Effector memory CD4-positive, alpha-beta T cell (primary cell): ENCODE measurements around the gene MBD1.

Experiments used
- DNase-seq, 3 donors: peaks; one replicate each; pipeline ENCODE4 v3.0.0-alpha.2; 2020
- H3K27ac ChIP-seq: 2 replicates; pipeline ENCODE4 v1.7.0; 2013; ENCODE audit warnings: mild to moderate bottlenecking, low read length, moderate library complexity; ENCODE audit not compliant: insufficient read depth, poor library complexity, severe bottlenecking
- H3K27me3 ChIP-seq: replicated peaks from 2 replicates; pipeline ENCODE4 v1.7.0; 2013; ENCODE audit warnings: mild to moderate bottlenecking, low read length; ENCODE audit not compliant: insufficient read depth, control insufficient read depth, poor library complexity, severe bottlenecking
- H3K36me3 ChIP-seq: 2 replicates; pipeline ENCODE4 v1.7.0; 2013; ENCODE audit warnings: mild to moderate bottlenecking, low read length, moderate library complexity; ENCODE audit not compliant: control insufficient read depth, insufficient read depth
- H3K4me1 ChIP-seq: 2 replicates; pipeline ENCODE4 v1.7.0; 2013; ENCODE audit warnings: low read length, mild to moderate bottlenecking; ENCODE audit not compliant: control insufficient read depth, insufficient read depth, poor library complexity, severe bottlenecking
- H3K4me3 ChIP-seq: 2 replicates; pipeline ENCODE4 v1.7.0; 2013; ENCODE audit warnings: low read length, low read depth, mild to moderate bottlenecking; ENCODE audit not compliant: insufficient read depth, poor library complexity, severe bottlenecking
- H3K9me3 ChIP-seq: 2 replicates; pipeline ENCODE4 v1.7.0; 2013; ENCODE audit warnings: mild to moderate bottlenecking, low read length, moderate library complexity; ENCODE audit not compliant: control insufficient read depth
- total RNA-seq, 3 donors: gene quantifications; one replicate each; lab custom pipeline; 2026; lab: John Stamatoyannopoulos, UW

MBD1 gene, protein sequence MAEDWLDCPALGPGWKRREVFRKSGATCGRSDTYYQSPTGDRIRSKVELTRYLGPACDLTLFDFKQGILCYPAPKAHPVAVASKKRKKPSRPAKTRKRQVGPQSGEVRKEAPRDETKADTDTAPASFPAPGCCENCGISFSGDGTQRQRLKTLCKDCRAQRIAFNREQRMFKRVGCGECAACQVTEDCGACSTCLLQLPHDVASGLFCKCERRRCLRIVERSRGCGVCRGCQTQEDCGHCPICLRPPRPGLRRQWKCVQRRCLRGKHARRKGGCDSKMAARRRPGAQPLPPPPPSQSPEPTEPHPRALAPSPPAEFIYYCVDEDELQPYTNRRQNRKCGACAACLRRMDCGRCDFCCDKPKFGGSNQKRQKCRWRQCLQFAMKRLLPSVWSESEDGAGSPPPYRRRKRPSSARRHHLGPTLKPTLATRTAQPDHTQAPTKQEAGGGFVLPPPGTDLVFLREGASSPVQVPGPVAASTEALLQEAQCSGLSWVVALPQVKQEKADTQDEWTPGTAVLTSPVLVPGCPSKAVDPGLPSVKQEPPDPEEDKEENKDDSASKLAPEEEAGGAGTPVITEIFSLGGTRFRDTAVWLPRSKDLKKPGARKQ
- total RNA-seq, result 87.9 to 112 (median 89.2) reads per million in 3 donors

DNA sequence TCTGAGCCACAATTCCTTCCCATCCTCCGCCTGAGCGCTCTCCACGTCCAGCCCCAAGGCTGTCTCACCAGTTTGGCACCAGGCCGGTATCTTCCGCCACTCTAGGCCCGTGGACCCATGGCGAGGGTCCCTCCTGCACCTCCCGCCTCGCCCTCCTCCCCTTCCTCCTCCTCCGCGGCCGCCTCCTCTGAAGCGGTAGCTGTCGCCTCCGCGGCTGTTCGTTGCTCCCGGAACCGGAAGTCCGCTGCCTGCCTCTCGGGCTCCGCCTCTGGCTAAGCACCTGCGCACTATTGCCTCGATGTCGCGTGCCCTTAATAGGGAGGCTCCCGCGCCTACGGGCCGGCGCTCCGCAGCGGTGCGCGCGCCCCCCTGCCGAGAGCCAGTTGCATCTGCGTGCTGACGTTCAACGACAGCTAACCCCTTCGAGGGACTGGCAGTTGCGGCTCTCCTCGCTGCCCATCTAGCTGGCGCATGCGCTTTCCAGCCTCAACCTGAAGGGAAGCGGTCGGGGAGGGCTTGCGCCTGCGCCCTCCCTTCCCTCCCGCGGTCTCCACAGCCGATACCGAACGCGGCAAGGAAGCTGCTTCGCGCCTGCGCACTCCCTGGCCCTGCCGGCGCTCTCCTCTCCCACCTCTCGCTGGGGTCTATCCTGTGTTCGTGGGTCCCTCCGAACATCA lies at the start of gene MBD1:
Gene MBD1 (minus strand): TSS at position 229 of the 677 bp plus-strand sequence. CDS start 1,531 bp downstream, outside the sequence.
- DNase-seq, result peak; percentile 96

DNA sequence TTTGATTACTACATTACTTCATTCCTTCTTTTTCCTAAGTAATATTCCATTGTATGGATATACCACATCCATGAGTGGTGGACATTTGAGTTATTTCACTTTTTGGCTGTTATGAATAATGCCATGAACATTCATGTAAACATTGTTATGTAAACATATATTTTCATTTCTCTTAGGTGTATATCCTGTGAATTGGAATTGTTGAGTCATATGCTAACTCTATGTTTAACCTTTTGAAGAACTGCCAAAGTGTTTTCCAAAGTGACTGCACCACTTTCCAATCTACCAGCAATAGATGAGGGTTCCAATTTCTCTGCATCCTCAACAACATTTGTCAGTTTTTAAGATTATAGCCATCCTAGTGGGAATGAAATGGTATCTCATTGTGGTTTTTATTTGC lies 48.9 kb upstream of the MBD1 start:
- Histone ChIP-seq H3K27ac (no peak overlapping the region), H3K36me3 (no peaks in the 10 kb centered on the region), H3K9me3 (no peaks in the 10 kb centered on the region), H3K27me3 (no peaks in the 10 kb centered on the region), H3K4me1 (no peaks in the 10 kb centered on the region), H3K4me3 (no peak overlapping the region)
- no peak for DNase-seq

More for the DNA sequence above, at the start of gene MBD1:
- Histone ChIP-seq H3K36me3 (peaks cover 33% of the 10 kb centered on the region), H3K9me3 (no peaks in the 10 kb centered on the region), H3K27ac (peak within 1 kb of the TSS; percentile 86), H3K4me3 (peak within 1 kb of the TSS; percentile 72), H3K27me3 (no peaks in the 10 kb centered on the region), H3K4me1 (peaks cover 24% of the 10 kb centered on the region)

DNA sequence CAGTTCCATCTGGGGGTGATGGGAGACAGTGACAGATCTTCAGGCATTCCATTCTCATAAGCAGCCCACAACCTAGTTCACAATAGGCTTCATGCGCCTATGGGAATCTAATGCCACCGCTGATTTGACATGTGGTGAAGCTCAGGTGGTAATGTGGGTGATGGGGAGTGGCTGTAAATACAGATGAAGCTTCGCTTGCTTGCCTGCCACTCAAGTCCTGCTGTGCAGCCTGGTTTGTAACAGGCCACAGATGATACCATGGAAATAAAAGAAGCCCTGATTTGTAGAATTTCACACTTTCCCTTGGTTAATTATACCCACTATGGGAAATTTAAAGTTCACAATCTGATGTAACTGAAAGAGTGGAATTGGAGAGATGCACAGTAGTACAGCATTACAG lies 46.7 kb upstream of the MBD1 start:
- no peaks in the 10 kb centered on the region for H3K4me1 ChIP-seq
- H3K9me3 ChIP-seq, result no peaks in the 10 kb centered on the region
- no peaks in the 10 kb centered on the region for H3K36me3 ChIP-seq
- H3K27ac ChIP-seq, result no peak overlapping the region
- no peaks in the 10 kb centered on the region for H3K27me3 ChIP-seq
- no peak overlapping the region for H3K4me3 ChIP-seq
- DNase-seq, result no peak

DNA sequence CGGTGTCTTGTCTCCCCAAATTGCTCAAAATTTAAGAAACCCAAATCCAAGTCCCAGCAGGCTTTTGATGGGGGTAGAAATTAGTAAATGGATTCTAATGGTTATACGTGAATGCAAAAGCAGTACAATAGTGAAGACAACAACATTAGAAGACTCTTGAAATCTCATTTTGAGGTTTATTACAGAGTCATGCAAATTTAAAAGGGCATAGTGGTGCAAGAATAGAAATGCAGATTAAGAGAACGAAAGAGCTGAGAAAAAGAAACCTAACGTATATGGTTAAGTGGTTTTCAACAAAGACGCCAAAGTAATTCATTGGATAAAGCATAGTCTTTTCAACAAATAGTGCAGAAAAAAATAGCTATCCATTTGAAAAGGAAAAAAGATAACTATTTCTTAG lies 39.4 kb upstream of the MBD1 start:
- no peaks in the 10 kb centered on the region for H3K9me3 ChIP-seq
- no peaks in the 10 kb centered on the region for H3K27me3 ChIP-seq
- no peaks in the 10 kb centered on the region for H3K4me1 ChIP-seq
- DNase-seq, result no peak
- H3K36me3 ChIP-seq, result no peaks in the 10 kb centered on the region
- no peak overlapping the region for H3K27ac ChIP-seq
- H3K4me3 ChIP-seq, result no peak overlapping the region

DNA sequence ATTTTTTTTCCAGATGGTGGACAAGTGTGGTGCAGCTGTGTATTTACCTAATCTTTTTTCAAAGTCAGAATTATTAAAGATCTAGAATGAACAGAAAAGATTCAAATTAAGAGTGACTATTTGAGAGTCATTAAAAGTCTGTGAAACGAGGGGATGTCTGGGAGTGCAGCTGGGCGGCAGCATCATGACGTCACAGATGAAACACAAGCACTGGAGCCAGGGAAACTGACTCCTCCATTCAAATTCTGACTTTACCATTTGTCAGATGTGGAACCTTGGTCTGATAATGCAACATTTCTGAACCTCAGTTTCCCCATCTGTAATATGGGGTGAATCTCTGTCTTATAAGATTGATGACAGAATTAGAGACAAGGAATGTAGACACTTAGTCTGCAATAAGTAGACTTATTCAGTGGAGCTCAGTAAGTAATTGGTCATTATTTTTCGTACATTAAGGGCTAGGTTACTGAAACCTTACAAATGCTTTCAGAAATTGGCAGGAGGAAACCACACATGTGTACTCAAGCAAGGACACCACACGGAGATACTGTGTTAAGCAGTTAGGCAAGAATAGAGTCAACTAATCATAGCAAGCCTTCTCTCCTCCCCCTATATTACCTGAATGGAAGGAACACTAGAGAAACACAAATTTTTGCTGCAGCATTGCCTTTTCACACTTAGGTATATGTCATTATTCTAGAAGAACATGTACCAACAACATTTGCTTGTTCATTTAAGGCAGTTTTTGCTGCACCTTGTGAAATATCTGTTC lies 34.0 kb upstream of the MBD1 start:
- Histone ChIP-seq H3K27me3 (peaks cover 4% of the 10 kb centered on the region), H3K4me1 (no peaks in the 10 kb centered on the region), H3K4me3 (no peak overlapping the region), H3K27ac (no peak overlapping the region), H3K9me3 (no peaks in the 10 kb centered on the region), H3K36me3 (no peaks in the 10 kb centered on the region)
- DNase-seq, result no peak

DNA sequence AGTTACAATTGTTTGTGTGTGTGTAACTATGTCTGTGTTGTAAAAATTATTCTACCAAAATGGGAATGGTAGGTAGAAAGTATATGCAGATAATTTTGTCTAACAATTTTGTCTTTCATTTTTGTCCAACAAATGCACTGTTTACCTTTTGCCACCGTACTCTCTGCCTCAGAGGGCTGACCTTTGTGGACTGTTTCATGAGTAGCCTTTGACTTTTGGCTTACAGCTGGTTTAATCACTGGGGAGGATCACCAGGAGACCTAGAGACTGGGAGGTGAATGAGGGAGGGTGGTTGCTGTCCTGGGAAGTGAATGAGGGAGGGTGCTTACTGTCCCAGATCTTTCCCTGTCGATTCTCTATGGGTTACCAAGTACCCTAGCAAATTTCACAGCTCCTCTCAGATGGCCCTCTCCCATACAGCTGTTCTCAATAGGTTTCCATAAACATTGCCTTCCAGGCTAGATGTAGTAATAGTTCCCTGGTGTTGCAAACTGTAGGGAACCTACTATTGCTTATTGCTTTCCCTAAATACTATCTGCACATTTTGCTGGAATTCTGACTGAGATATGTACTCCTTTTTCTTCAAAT lies 32.6 kb upstream of the MBD1 start:
- Histone ChIP-seq H3K4me3 (no peak overlapping the region), H3K4me1 (no peaks in the 10 kb centered on the region), H3K9me3 (no peaks in the 10 kb centered on the region), H3K36me3 (no peaks in the 10 kb centered on the region), H3K27me3 (peaks cover 4% of the 10 kb centered on the region), H3K27ac (no peak overlapping the region)
- DNase-seq, result no peak

DNA sequence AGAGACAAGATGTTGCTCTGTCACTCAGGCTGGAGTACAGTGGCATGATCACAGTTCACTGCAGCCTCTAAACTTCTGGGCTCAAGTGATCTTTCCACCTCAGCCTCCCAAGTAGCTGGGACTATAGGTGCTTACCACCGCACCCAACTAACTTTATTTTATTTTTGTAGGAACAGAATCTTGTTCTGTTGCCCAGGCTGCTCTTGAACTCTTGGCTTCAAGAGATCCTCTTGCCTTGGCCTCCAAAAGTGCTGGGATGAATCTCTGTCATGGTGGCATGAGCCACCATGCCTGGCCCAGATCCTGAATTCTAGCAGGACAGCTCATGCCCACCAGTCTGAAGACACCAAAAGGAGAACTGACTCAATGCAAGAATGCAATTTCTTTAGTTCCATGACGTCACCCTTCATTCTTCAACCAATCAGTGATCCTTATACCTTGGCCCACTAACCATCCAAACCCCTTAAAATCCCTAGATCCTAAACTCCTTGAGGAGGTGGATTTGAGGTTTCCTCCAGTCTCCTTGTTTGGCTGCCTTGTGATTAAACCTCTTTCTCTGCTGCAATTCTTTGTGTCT lies 31.8 kb upstream of the MBD1 start:
- no peak for DNase-seq
- H3K4me1 ChIP-seq, result no peaks in the 10 kb centered on the region
- no peaks in the 10 kb centered on the region for H3K9me3 ChIP-seq
- no peaks in the 10 kb centered on the region for H3K36me3 ChIP-seq
- H3K27me3 ChIP-seq, result peaks cover 4% of the 10 kb centered on the region
- no peak overlapping the region for H3K4me3 ChIP-seq
- no peak overlapping the region for H3K27ac ChIP-seq

DNA sequence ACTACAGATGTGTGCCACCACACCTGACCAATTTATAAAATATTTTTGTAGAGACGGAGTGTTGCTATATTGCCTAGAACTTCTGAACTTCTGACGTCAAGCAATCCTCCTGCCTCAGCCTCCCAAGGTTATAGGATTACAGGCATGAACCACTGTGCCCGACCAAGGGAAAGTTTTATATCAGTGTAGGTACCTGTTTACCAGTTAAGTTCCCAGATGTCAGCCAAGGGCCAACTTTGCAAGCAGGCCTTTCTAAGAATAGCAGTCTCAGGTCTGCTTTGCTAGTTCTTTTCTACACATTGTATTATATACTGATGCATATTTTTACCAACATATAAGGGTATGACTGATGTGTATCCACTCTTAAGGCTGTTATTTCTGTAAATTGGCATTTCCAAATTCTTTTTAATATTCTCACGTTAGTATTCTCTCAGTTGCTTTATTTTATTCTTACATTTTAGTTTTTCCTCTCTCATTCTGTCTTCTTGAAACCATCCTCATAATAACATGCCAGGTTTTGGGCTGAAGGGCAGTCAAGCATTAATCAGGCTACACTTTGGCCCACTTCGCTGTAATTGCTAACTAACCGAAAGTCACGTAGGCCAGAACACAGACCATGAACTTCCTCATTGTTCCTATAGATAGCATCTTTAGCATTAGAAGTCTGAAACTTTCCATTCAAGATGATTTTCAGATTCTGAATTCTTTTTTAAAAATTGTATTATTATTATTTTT lies 31.1 kb upstream of the MBD1 start:
- no peaks in the 10 kb centered on the region for H3K36me3 ChIP-seq
- H3K4me3 ChIP-seq, result no peak overlapping the region

DNA sequence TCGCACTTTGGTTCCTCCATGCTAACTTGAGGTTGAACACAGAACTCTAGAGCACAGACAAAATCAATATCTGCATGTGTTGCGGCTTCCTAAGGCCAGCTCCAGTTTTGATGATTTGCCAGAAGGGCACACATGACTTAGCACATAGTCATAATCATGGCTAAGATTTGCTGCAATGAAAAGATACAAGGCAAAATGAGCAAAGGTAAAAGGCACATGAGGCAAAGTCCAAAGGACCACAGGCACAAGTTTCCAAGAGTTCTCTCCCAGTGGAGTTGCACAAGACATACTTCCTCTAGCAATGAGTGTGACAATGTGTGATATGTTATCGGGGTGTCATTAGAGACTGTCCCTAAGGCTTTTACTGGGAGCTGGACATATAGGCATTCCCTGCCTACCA lies 30.3 kb upstream of the MBD1 start:
- Histone ChIP-seq H3K4me3 (no peak overlapping the region), H3K9me3 (no peaks in the 10 kb centered on the region), H3K27me3 (peaks cover 4% of the 10 kb centered on the region), H3K4me1 (peaks cover 7% of the 10 kb centered on the region), H3K36me3 (no peaks in the 10 kb centered on the region), H3K27ac (no peak overlapping the region)
- DNase-seq, result no peak

More for the DNA sequence above, 31.1 kb upstream of the MBD1 start:
- H3K27ac ChIP-seq, result no peak overlapping the region
- peaks cover 1% of the 10 kb centered on the region for H3K4me1 ChIP-seq
- H3K27me3 ChIP-seq, result peaks cover 4% of the 10 kb centered on the region
- no peaks in the 10 kb centered on the region for H3K9me3 ChIP-seq
- DNase-seq, result no peak
